GM10248 (cell line): ENCODE results near the gene ELP5.

ENCODE experiments used
- CTCF ChIA-PET: fragments of 300-600 bp; sonication (Branson Sonifier 250); formaldehyde crosslinking; extraction: SDS; loops from one replicate; lab custom pipeline; 2021; ENCODE audit warnings: antibody characterized with exemption; lab: Yijun Ruan, JAX
- POLR2A ChIA-PET: fragments of 350-650 bp; sonication (Branson Sonifier 250); formaldehyde crosslinking; extraction: SDS; loops from one replicate; lab custom pipeline; 2020; ENCODE audit warnings: antibody characterized with exemption; lab: Yijun Ruan, JAX
- DNase-seq: peaks from one replicate; pipeline ENCODE4 v3.0.0; 2012; ENCODE audit errors: extremely low spot score
- CTCF ChIP-seq: IDR thresholded peaks from 2 replicates; pipeline ENCODE4 v1.5.1; 2012; ENCODE audit warnings: mild to moderate bottlenecking, low read depth; ENCODE audit errors: extremely low read depth, missing control alignments, control extremely low read depth

ELP5 gene

DNA sequence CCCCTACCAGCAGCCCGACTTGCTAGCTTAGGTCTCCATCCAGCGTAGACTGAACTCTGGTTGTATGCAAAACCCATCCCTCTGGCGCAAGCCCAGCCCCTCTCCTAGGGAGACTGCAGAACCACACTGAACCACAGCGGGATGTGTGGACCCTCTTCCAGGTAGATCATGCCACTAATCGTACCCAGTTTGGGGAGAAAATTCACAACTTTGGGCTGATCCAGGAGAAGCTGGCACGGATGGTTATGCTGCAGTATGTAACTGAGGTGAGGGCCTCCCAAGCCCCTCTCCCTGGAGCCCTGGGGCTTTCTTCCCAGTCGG is 29.1 kb upstream of the ELP5 start:
- ChIA-PET POLR2A (no interaction called here), CTCF (interaction anchor here (3.6 kb wide), 1 partner anchor 12 kb away, joined by 26 read pairs; the partner anchor contains the start of gene DVL2)
- no peak for DNase-seq
- TF ChIP-seq CTCF: no peak

GRCh38 chr17:7223375-7223774 is 28.6 kb upstream of the ELP5 start:
- DNase-seq: no peak
- TF ChIP-seq CTCF: no peak
- CTCF ChIA-PET: no interaction called here
- POLR2A ChIA-PET: no interaction called here

DNA sequence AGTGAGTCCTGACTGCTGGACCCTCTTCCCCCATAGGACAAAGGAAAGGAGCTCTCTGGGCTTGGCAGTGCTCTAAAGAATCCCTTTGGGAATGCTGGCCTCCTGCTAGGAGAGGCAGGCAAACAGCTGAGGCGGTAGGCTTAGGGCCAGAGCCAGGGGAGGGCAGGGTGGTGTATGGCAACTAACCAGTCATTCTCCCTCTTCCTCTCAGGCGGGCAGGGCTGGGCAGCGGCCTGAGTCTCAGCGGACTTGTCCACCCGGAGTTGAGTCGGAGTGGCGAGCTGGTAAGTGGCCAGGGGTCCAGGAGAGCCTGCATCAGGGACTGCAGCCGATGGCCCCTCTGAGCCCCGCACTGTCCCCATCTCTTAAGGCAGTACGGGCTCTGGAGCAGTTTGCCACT is 27.9 kb upstream of the ELP5 start:
- TF ChIP-seq CTCF: no peak
- DNase-seq: no peak
- ChIA-PET POLR2A (interaction anchor here (1.6 kb wide), 1 partner anchor 11 kb away, joined by 3 read pairs; no protein-coding TSS in a partner anchor), CTCF (no interaction called here)

GRCh38 chr17:7224661-7225111 is 27.3 kb upstream of the ELP5 start:
- no peak for DNase-seq
- POLR2A ChIA-PET: interaction anchor here (1.6 kb wide), 1 partner anchor 11 kb away, joined by 3 read pairs; no protein-coding TSS in a partner anchor

DNA sequence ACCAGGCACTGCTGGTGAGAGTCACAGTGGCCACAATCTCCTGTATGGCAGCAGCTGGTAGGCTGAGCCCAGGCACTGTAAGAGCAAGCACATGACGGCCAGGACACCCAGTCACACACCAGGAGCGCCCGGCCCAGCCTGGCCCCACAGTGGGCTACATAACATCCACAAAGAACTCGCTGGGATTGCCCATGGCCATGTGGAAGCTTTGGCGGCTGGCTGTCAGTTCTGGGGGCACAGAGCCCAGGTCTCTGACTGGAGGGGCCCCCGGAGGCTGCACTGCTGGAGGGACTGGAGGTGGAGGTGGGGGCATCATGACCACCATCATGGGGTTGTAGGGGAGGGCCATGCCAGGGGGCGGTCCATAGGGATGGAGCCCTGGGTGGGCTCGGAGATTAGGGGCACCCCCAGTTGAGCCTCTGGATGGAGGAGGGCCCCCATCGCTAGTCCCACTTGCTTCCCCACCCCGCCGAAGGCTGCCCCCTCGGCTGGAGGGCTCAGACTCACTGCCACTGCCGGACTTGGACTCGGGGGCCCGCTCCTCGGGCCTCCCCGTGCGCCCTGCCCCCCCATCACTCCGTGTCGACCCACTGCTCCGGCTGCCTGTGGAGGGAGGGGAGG is 26.2 kb upstream of the ELP5 start:
- CTCF ChIA-PET: no interaction called here
- no peak for DNase-seq
- POLR2A ChIA-PET: interaction anchor here (1.6 kb wide), 1 partner anchor 10 kb away, joined by 3 read pairs; no protein-coding TSS in a partner anchor
- TF ChIP-seq CTCF: no peak

More at GRCh38 chr17:7224661-7225111, 27.3 kb upstream of the ELP5 start:
- no peak for TF ChIP-seq CTCF
- CTCF ChIA-PET: no interaction called here

GRCh38 chr17:7226721-7227710 is 25.0 kb upstream of the ELP5 start:
- CTCF ChIA-PET: no interaction called here
- no peak for TF ChIP-seq CTCF
- DNase-seq: no peak
- POLR2A ChIA-PET: no interaction called here
